Measurements from ENCODE around the gene ZC3H13. TPM values are rescaled to one million over a fixed set of nuclear protein-coding genes. Genes with fewer than 3 reads are reported as not detected.

The ZC3H13 gene
- total RNA-seq, 1 experiment from 2014 or later: 378 TPM

GRCh38 chr13:45907503-45907902, 145.0 kb downstream of the ZC3H13 start:
- ChIA-PET POLR2A (ENCODE audit: low non-redundant PET) (no interaction called here), CTCF (no interaction called here)
- no TSS peak for BruUV-seq (replicated peaks)
- Histone ChIP-seq H3K27ac (ENCODE audit: low read depth, low read length, poor library complexity, severe bottlenecking) (no peak overlapping the region), H3K4me1 (ENCODE audit: insufficient read depth, low read length, poor library complexity, severe bottlenecking) (no peaks in the 10 kb centered on the region), H3K4me3 (ENCODE audit: low read depth, low read length, poor library complexity, severe bottlenecking) (no peak overlapping the region), H3K9me3 (ENCODE audit: low read depth, low read length, poor library complexity, severe bottlenecking) (no peaks in the 10 kb centered on the region), H3K36me3 (ENCODE audit: insufficient read depth, low read length, poor library complexity, severe bottlenecking) (no peaks in the 10 kb centered on the region), H3K27me3 (replicated peaks; ENCODE audit: insufficient read depth, low read depth, low read length, poor library complexity) (no peaks in the 10 kb centered on the region)
- no peak for DNase-seq (ENCODE audit: low spot score)
- TF ChIP-seq EZH2 (IDR thresholded peaks at IDR 0.05; ENCODE audit: borderline replicate concordance, low read depth, low read length, poor library complexity, severe bottlenecking): no peak
- no peak for TF ChIP-seq CTCF (conservative IDR thresholded peaks at IDR 0.05; ENCODE audit: low read depth, low read length)
- intact Hi-C loops (cut with micrococcal nuclease; ENCODE audit: unreplicated experiment): no loop called here

Other genes starting within 250 kb of the ZC3H13 start
- 4.6 and 5.8 TPM in 2 replicates for gene SIAH3, start 201.0 kb downstream of the ZC3H13 start, total RNA-seq (2021)
- 5.0 and 5.5 TPM in 2 replicates for gene CPB2, start 52.3 kb upstream of the ZC3H13 start, total RNA-seq (2021)
- 6.2 and 9.1 TPM in 2 replicates for gene LCP1, start 129.4 kb upstream of the ZC3H13 start, total RNA-seq (2021)
- 0.74 and 0.82 TPM in 2 replicates for gene LRRC63, start 159.2 kb upstream of the ZC3H13 start, total RNA-seq (2021)

Measured in A673 (cell line).